Loucy (cell line): ENCODE results near the gene CLSTN2.

Experiments used
- H2AFZ ChIP-seq: fragments of 200-600 bp; sonication (generic); 2 replicates; pipeline ENCODE4 v1.6.0; 2016; ENCODE audit warnings: antibody characterized with exemption, mild to moderate bottlenecking, low read length, moderate library complexity
- H3F3A ChIP-seq: fragments of 200-600 bp; 2 replicates; pipeline ENCODE4 v1.6.0; 2016; ENCODE audit warnings: antibody characterized with exemption, low read depth, mild to moderate bottlenecking
- H3K27me3 ChIP-seq: fragments of 200-600 bp; sonication (generic); 2 replicates; pipeline ENCODE4 v1.6.1; 2014; ENCODE audit warnings: low read length, mild to moderate bottlenecking; ENCODE audit not compliant: insufficient read depth, poor library complexity, severe bottlenecking
- H3K36me3 ChIP-seq: fragments of 200-600 bp; sonication (generic); 2 replicates; pipeline ENCODE4 v1.6.1; 2016; ENCODE audit warnings: low read length; ENCODE audit not compliant: insufficient read depth
- H3K4me1 ChIP-seq: fragments of 200-600 bp; sonication (generic); 2 replicates; pipeline ENCODE4 v1.5.1; 2014; ENCODE audit warnings: low read length, mild to moderate bottlenecking; ENCODE audit not compliant: insufficient read depth, poor library complexity, severe bottlenecking
- H3K4me2 ChIP-seq: fragments of 200-600 bp; sonication (generic); 2 replicates; pipeline ENCODE4 v1.6.0; 2014; ENCODE audit warnings: antibody characterized with exemption, low read length, low read depth, mild to moderate bottlenecking; ENCODE audit not compliant: poor library complexity, severe bottlenecking
- H3K4me3 ChIP-seq: fragments of 200-600 bp; sonication (generic); 2 replicates; pipeline ENCODE4 v1.5.1; 2014; ENCODE audit warnings: low read length, mild to moderate bottlenecking, mixed read lengths; ENCODE audit not compliant: poor library complexity, severe bottlenecking
- H3K79me2 ChIP-seq: fragments of 200-600 bp; sonication (generic); 2 replicates; pipeline ENCODE4 v1.6.1; 2014; ENCODE audit warnings: low read length; ENCODE audit not compliant: insufficient read depth
- H3K9ac ChIP-seq: fragments of 200-600 bp; sonication (generic); 2 replicates; pipeline ENCODE4 v1.6.0; 2014; ENCODE audit warnings: mild to moderate bottlenecking, low read depth, low read length, moderate library complexity; ENCODE audit not compliant: poor library complexity, severe bottlenecking
- H3K9me2 ChIP-seq: fragments of 200-600 bp; sonication (generic); replicated peaks from 2 replicates; pipeline ENCODE4 v1.6.1; 2016; ENCODE audit warnings: low read depth, low read length, mixed read lengths
- H3K9me3 ChIP-seq: fragments of 200-600 bp; sonication (generic); 2 replicates; pipeline ENCODE4 v1.6.1; 2014; ENCODE audit warnings: mild to moderate bottlenecking, antibody characterized with exemption, low read length, low read depth; ENCODE audit not compliant: insufficient read depth
- H4K20me1 ChIP-seq: fragments of 200-600 bp; sonication (generic); 2 replicates; pipeline ENCODE4 v1.6.0; 2014; ENCODE audit warnings: antibody characterized with exemption, low read length, mild to moderate bottlenecking; ENCODE audit not compliant: insufficient read depth, poor library complexity, severe bottlenecking
- EZH2phosphoT487 ChIP-seq: fragments of 200-600 bp; IDR thresholded peaks from 2 replicates; pipeline ENCODE4 v1.6.1; 2018; ENCODE audit warnings: antibody characterized with exemption, mild to moderate bottlenecking, moderate library complexity, borderline replicate concordance
- TF ChIP-seq, protein P1 (sequence below): fragments of 200-600 bp; sonication (generic); conservative IDR thresholded peaks from 2 replicates; pipeline ENCODE4 v1.5.1; 2014; ENCODE audit warnings: mild to moderate bottlenecking, antibody characterized with exemption, low read length

Gene CLSTN2

DNA sequence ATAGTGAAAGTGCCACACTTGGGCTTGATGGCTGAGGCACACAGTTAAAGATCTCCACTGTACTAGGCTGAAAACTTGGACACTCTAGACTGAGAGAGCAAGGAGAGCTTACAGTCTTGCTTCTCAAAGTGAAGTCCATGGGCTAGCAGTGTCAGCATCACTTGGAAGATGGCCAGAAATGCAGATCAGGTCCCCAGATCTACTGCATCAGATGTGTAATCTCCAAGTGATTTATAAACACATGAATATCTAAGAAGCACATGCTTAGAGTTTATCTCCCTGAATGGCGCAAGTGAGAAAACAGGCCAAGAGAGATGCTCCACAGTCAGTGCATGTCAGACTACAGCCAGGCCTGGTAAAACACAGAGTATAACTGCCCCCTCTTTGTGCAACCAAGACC, 308.6 kb downstream of the CLSTN2 start:
- Histone ChIP-seq H3K9ac (no peak overlapping the region), H3K36me3 (no peaks in the 10 kb centered on the region), H4K20me1 (no peaks in the 10 kb centered on the region), H3K9me2 (no peaks in the 10 kb centered on the region), H3F3A (no peaks in the 10 kb centered on the region), H2AFZ (no peak overlapping the region), H3K4me2 (no peak overlapping the region), H3K9me3 (no peaks in the 10 kb centered on the region), H3K4me3 (no peak overlapping the region), H3K4me1 (no peaks in the 10 kb centered on the region), H3K27me3 (no peaks in the 10 kb centered on the region), H3K79me2 (no peaks in the 10 kb centered on the region)
- TF ChIP-seq, protein P1, sequence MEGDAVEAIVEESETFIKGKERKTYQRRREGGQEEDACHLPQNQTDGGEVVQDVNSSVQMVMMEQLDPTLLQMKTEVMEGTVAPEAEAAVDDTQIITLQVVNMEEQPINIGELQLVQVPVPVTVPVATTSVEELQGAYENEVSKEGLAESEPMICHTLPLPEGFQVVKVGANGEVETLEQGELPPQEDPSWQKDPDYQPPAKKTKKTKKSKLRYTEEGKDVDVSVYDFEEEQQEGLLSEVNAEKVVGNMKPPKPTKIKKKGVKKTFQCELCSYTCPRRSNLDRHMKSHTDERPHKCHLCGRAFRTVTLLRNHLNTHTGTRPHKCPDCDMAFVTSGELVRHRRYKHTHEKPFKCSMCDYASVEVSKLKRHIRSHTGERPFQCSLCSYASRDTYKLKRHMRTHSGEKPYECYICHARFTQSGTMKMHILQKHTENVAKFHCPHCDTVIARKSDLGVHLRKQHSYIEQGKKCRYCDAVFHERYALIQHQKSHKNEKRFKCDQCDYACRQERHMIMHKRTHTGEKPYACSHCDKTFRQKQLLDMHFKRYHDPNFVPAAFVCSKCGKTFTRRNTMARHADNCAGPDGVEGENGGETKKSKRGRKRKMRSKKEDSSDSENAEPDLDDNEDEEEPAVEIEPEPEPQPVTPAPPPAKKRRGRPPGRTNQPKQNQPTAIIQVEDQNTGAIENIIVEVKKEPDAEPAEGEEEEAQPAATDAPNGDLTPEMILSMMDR: no peak
- no peak for TF ChIP-seq EZH2phosphoT487

- no peaks in the 10 kb centered on the region for H3K4me1 ChIP-seq
- H3K9ac ChIP-seq: no peak overlapping the region
- H2AFZ ChIP-seq: no peak overlapping the region
- no peak overlapping the region for H3K4me2 ChIP-seq
- H3K36me3 ChIP-seq: no peaks in the 10 kb centered on the region
- H3K27me3 ChIP-seq: no peaks in the 10 kb centered on the region
- no peaks in the 10 kb centered on the region for H3K9me2 ChIP-seq
- H3K79me2 ChIP-seq: no peaks in the 10 kb centered on the region
- no peaks in the 10 kb centered on the region for H4K20me1 ChIP-seq
- no peak for TF ChIP-seq EZH2phosphoT487
- TF ChIP-seq, protein P1: no peak
- no peaks in the 10 kb centered on the region for H3K9me3 ChIP-seq
- H3F3A ChIP-seq: no peaks in the 10 kb centered on the region
- H3K4me3 ChIP-seq: no peak overlapping the region
Measured at GRCh38 chr3:140244893-140245292, 309.9 kb downstream of the CLSTN2 start.

DNA sequence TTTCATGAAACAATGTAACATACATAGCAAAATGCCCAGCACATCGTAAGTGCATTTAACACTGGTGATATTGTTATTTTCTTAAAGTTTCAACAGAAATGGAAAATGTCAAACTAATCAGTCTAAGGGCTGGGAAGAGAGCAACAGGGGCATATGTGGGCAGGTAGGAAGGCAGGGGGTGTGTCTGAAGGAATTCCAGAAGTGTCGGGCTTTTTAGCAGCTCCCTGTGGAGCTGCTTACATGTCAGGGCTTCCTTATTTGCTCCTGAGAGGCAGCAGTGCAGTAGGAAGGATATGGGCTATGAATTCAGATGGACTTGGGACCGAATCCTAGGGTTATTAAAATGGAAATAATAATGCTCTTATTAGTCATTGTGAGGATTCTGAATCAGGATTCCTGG, 311.6 kb downstream of the CLSTN2 start:
- H3K9ac ChIP-seq: no peak overlapping the region
- no peak overlapping the region for H3K4me2 ChIP-seq
- no peaks in the 10 kb centered on the region for H3F3A ChIP-seq
- no peaks in the 10 kb centered on the region for H4K20me1 ChIP-seq
- no peaks in the 10 kb centered on the region for H3K9me3 ChIP-seq
- no peaks in the 10 kb centered on the region for H3K4me1 ChIP-seq
- H3K79me2 ChIP-seq: no peaks in the 10 kb centered on the region
- TF ChIP-seq EZH2phosphoT487: no peak
- TF ChIP-seq, protein P1: no peak
- H3K9me2 ChIP-seq: no peaks in the 10 kb centered on the region
- no peak overlapping the region for H2AFZ ChIP-seq
- H3K36me3 ChIP-seq: no peaks in the 10 kb centered on the region
- H3K27me3 ChIP-seq: no peaks in the 10 kb centered on the region
- no peak overlapping the region for H3K4me3 ChIP-seq
